Cardiac muscle cell (in vitro differentiated cells and primary cell): ENCODE data around the gene KLF2. TPM values are rescaled to one million over a fixed set of nuclear protein-coding genes. Genes with fewer than 3 reads are reported as not detected.

ENCODE experiments used
- DNase-seq, 2 donors: peaks; one replicate each; pipeline versions ENCODE4 v3.0.0 to v3.0.0-alpha.2; 2010 to 2017; ENCODE audit warnings: low read depth in 1 of 2, low spot score in 1 of 2
- H3K27ac ChIP-seq: fragments of 200-600 bp; sonication (generic); 2 replicates; pipeline ENCODE4 v1.5.1; 2016
- H3K27me3 ChIP-seq: fragments of 200-600 bp; sonication (generic); 2 replicates; pipeline ENCODE4 v1.6.0; 2016; ENCODE audit warnings: control low read depth
- H3K36me3 ChIP-seq: fragments of 200-600 bp; sonication (generic); 2 replicates; pipeline ENCODE4 v1.5.1; 2016; ENCODE audit warnings: control low read depth
- H3K4me1 ChIP-seq: fragments of 200-600 bp; sonication (generic); 2 replicates; pipeline ENCODE4 v1.8.1; 2017; ENCODE audit warnings: low read depth, mild to moderate bottlenecking, mixed run types
- H3K4me3 ChIP-seq: fragments of 200-600 bp; sonication (generic); 2 replicates; pipeline ENCODE4 v1.5.1; 2016; ENCODE audit warnings: mild to moderate bottlenecking
- H3K9me3 ChIP-seq: fragments of 200-600 bp; sonication (generic); 2 replicates; pipeline ENCODE4 v1.5.1; 2017; ENCODE audit warnings: low read depth, mild to moderate bottlenecking, control low read depth
- polyA plus RNA-seq: library from polyadenylated mRNA; unstranded; fragments of >200 nt; fragmentation: Nextera tagmentation; extraction: Ambion mirVana; gene quantifications from 2 replicates; pipeline ENCODE4 v1.2.1, GENCODE V29; 2016
- total RNA-seq: library from RNA; depleted of rRNA; stranded (reverse); fragments of >200 nt; gene quantifications from 2 replicates; pipeline ENCODE4 v1.2.3, GENCODE V29; 2016
- TF ChIP-seq, protein P1 (sequence below): IDR thresholded peaks from 2 replicates; pipeline ENCODE4 v1.5.1; 2012; ENCODE audit warnings: low read depth, mild to moderate bottlenecking, low read length

Gene KLF2
- total and polyA plus RNA-seq, 2 experiments from 2014 or later, result 7.8 to 10.9 TPM

DNA sequence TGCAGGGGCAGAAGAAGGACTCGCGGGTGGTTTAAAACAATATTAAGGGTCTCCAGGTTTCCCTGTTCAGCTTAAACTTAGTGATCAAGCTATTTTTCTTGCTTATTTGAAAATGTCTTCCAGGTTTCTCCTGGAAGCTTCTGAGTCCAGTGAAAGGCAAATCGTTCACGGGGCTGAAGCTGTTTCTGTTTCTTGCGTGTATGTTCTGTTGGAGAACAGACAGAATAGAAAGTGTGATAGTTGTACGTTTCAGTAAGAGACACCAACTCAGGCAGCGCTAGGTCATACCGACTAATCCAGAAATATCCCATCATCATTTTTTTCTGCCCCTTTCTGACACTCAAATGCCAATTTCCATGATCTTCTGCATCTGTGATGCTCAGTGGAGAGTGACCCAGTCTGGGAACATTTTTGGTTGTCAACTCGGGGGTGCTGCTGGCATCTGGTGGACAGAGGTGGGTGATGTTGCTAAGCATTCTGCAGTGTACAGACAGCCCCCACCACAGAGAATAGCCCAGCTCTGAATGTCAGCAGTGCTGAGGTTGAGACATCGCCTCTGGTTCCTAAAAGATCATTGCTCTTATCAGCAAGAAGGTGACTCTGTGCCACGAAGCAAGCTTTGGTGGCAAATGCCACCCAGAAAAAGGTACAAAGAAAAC is 4.3 kb downstream of the KLF2 start:
- TF ChIP-seq, protein P1, sequence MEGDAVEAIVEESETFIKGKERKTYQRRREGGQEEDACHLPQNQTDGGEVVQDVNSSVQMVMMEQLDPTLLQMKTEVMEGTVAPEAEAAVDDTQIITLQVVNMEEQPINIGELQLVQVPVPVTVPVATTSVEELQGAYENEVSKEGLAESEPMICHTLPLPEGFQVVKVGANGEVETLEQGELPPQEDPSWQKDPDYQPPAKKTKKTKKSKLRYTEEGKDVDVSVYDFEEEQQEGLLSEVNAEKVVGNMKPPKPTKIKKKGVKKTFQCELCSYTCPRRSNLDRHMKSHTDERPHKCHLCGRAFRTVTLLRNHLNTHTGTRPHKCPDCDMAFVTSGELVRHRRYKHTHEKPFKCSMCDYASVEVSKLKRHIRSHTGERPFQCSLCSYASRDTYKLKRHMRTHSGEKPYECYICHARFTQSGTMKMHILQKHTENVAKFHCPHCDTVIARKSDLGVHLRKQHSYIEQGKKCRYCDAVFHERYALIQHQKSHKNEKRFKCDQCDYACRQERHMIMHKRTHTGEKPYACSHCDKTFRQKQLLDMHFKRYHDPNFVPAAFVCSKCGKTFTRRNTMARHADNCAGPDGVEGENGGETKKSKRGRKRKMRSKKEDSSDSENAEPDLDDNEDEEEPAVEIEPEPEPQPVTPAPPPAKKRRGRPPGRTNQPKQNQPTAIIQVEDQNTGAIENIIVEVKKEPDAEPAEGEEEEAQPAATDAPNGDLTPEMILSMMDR, result peak; percentile 7
- H3K9me3 ChIP-seq, result no peaks in the 10 kb centered on the region
- no peak for DNase-seq
- H3K4me1 ChIP-seq, result peaks cover 3% of the 10 kb centered on the region
- H3K4me3 ChIP-seq, result no peak overlapping the region
- no peak overlapping the region for H3K27ac ChIP-seq
- peaks cover 8% of the 10 kb centered on the region for H3K36me3 ChIP-seq
- peaks cover 33% of the 10 kb centered on the region for H3K27me3 ChIP-seq

GRCh38 chr19:16330368-16330801 is 5.8 kb downstream of the KLF2 start:
- Histone ChIP-seq H3K4me3 (no peak overlapping the region), H3K9me3 (no peaks in the 10 kb centered on the region), H3K4me1 (peaks cover 3% of the 10 kb centered on the region), H3K36me3 (peaks cover 8% of the 10 kb centered on the region), H3K27me3 (peaks cover 33% of the 10 kb centered on the region), H3K27ac (no peak overlapping the region)
- peak in 1 of 2 donors; percentile 69 for DNase-seq
- TF ChIP-seq, protein P1, result no peak

DNA sequence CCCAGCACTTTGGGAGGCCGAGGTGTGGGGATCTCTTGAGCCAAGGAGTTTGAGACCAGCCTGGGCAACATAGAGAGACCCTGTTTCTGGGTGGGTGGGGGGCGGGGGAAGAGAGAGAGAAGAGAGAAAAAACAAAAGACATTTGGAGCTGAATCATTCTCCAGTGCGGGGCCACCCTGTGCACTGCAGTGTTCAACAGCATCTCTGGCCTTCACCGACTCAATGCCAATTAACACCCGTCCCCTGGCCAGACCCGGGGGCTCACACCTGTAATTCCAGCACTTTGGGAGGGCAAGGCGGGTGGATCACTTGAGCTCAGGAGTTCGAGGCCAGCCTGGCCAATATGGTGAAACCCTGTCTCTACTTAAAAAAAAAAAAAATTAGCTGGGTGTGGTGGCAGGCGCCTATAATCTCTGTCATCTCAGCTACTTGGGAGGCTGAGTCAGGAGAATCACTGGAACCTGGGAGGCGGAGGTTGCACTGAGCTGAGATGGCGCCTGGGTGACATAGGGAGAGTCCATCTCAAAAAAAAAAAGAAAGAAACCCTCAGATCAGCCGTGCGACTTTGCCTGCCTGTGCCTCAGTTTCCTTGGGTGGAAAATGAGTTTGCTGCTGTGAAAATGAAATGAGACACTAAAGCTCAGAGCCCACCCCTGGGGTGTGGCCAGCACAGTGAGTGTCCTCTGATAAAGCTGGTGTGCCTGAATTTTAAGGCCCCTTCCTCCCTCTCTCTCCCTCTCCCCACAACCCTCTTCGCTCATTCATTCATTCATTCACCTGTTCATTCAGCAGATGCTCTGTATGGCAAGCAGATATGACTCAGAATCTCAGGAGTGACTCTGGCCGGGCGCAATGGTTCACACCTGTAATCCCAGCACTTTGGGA is 6.4 kb downstream of the KLF2 start:
- Histone ChIP-seq H3K4me1 (peaks cover 3% of the 10 kb centered on the region), H3K27me3 (peaks cover 28% of the 10 kb centered on the region), H3K27ac (no peak overlapping the region), H3K4me3 (no peak overlapping the region), H3K9me3 (no peaks in the 10 kb centered on the region), H3K36me3 (peaks cover 8% of the 10 kb centered on the region)
- TF ChIP-seq, protein P1, result no peak
- no peak for DNase-seq

- no peak overlapping the region for H3K27ac ChIP-seq
- TF ChIP-seq, protein P1, result no peak
- H3K36me3 ChIP-seq, result no peaks in the 10 kb centered on the region
- H3K4me1 ChIP-seq, result no peaks in the 10 kb centered on the region
- peaks cover 8% of the 10 kb centered on the region for H3K27me3 ChIP-seq
- H3K9me3 ChIP-seq, result no peaks in the 10 kb centered on the region
- no peak for DNase-seq
- no peak overlapping the region for H3K4me3 ChIP-seq
Observed at GRCh38 chr19:16333001-16333586, 8.5 kb downstream of the KLF2 start.

DNA sequence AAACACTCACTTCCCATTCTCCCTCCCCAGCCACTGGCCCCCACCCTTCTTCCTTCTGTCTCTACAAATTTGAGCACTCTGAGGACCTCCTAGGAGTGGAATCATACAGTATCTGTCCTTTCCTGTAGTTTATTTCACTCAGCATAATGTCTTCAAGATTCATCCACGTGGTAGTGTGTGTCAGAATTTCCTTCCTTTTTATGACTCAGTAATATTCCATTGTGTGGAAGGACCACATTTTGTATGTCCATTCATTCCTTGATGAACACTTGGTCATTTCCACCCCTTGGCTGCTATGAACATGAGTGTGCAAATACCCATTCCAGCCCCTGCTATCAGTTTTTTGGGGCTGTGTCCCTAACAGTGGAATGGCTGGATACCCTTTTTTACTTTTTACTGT is 9.8 kb downstream of the KLF2 start:
- Histone ChIP-seq H3K36me3 (no peaks in the 10 kb centered on the region), H3K27me3 (peaks cover 2% of the 10 kb centered on the region), H3K4me3 (no peak overlapping the region), H3K9me3 (no peaks in the 10 kb centered on the region), H3K27ac (no peak overlapping the region), H3K4me1 (peaks cover 9% of the 10 kb centered on the region)
- TF ChIP-seq, protein P1, result no peak
- no peak for DNase-seq
